Naive thymus-derived CD4-positive, alpha-beta T cell (primary cell): ENCODE results near the gene CCDC83. TPM values are rescaled to one million over a fixed set of nuclear protein-coding genes. Genes with fewer than 3 reads are reported as not detected.
"Not testable (repeated sequence)": the region's sequence is repeated elsewhere in the genome, so short reads cannot be mapped to it uniquely, and the experiment has no call there.

ENCODE experiments used
- ATAC-seq: fragments of 150-1000 bp; cut with Tn5 transposase; 2 replicates; pipeline ENCODE4 v1.10.0; 2021; ENCODE audit warnings: mild to moderate bottlenecking, moderate library complexity
- CTCF ChIA-PET: fragments of 350-600 bp; sonication (Branson Sonifier 250); formaldehyde crosslinking; loops from one replicate; lab custom pipeline; 2021; ENCODE audit warnings: antibody characterized with exemption; lab: Charles Lee
- POLR2A ChIA-PET: fragments of 350-600 bp; sonication (Branson Sonifier 250); formaldehyde crosslinking; loops from one replicate; lab custom pipeline; 2021; ENCODE audit warnings: antibody characterized with exemption, inconsistent platforms; lab: Charles Lee
- DNase-seq, 9 donors: peaks; one replicate each; pipeline versions ENCODE4 v3.0.0 to v3.0.0-alpha.2; 2020 to 2022; ENCODE audit warnings: mixed read lengths in 1 of 9
- H3K27ac ChIP-seq: one replicate; pipeline ENCODE4 v1.7.0; 2013; ENCODE audit warnings: mild to moderate bottlenecking, low read depth, low read length, moderate library complexity
- H3K27me3 ChIP-seq, 2 donors: one replicate each; pipeline ENCODE4 v1.7.0; 2013; ENCODE audit warnings: low read length in 2 of 2, mild to moderate bottlenecking in 2 of 2, moderate library complexity in 2 of 2; ENCODE audit not compliant: control insufficient read depth in 2 of 2, insufficient read depth in 2 of 2
- H3K36me3 ChIP-seq, 3 experiments: 1 replicate in 2 of 3; 2 replicates in 1 of 3; pipeline ENCODE4 v1.7.0; 2013; ENCODE audit warnings: low read length in 3 of 3, mild to moderate bottlenecking in 3 of 3, moderate library complexity in 1 of 3; ENCODE audit not compliant: insufficient read depth in 3 of 3, control insufficient read depth in 2 of 3
- H3K4me1 ChIP-seq, 2 donors: one replicate each; pipeline ENCODE4 v1.7.0; 2013; ENCODE audit warnings: low read length in 2 of 2, mild to moderate bottlenecking in 2 of 2, moderate library complexity in 1 of 2; ENCODE audit not compliant: control insufficient read depth in 2 of 2, insufficient read depth in 2 of 2
- H3K4me3 ChIP-seq: 2 replicates; pipeline ENCODE4 v1.7.0; 2013; ENCODE audit warnings: mild to moderate bottlenecking, low read length
- H3K9me3 ChIP-seq, 3 experiments: 1 replicate in 2 of 3; 2 replicates in 1 of 3; pipeline ENCODE4 v1.7.0; 2013; ENCODE audit warnings: low read length in 3 of 3; ENCODE audit not compliant: control insufficient read depth in 2 of 3
- H3K27ac Mint-ChIP-seq, 9 donors: one replicate each; pipeline ENCODE4 v1.8.0; 2020 to 2022; ENCODE audit warnings: mixed read lengths in 9 of 9, mild to moderate bottlenecking in 8 of 9, moderate library complexity in 5 of 9, inconsistent platforms in 2 of 9
- H3K27me3 Mint-ChIP-seq, 5 donors: one replicate each; pipeline ENCODE4 v1.8.0; 2021 to 2022; ENCODE audit warnings: mixed read lengths in 5 of 5, mild to moderate bottlenecking in 1 of 5
- H3K36me3 Mint-ChIP-seq, 5 donors: one replicate each; pipeline ENCODE4 v1.8.0; 2020 to 2022; ENCODE audit warnings: mixed read lengths in 5 of 5, mild to moderate bottlenecking in 3 of 5, inconsistent platforms in 1 of 5
- H3K4me1 Mint-ChIP-seq, 7 donors: one replicate each; pipeline ENCODE4 v1.8.0; 2020 to 2022; ENCODE audit warnings: mixed read lengths in 7 of 7, mild to moderate bottlenecking in 3 of 7, inconsistent platforms in 1 of 7
- H3K4me3 Mint-ChIP-seq, 10 donors: one replicate each; pipeline ENCODE4 v1.8.0; 2020 to 2022; ENCODE audit warnings: mild to moderate bottlenecking in 10 of 10, mixed read lengths in 10 of 10, moderate library complexity in 6 of 10, inconsistent platforms in 2 of 10
- H3K9me3 Mint-ChIP-seq, 11 donors: one replicate each; pipeline ENCODE4 v1.8.0; 2020 to 2022; ENCODE audit warnings: mixed read lengths in 11 of 11, mild to moderate bottlenecking in 4 of 11, inconsistent platforms in 1 of 11, moderate library complexity in 1 of 11
- intact Hi-C, 2 donors: fragments of 100-400 bp; cut with micrococcal nuclease; formaldehyde crosslinking; loops; one replicate each; pipeline ENCODE4 v1.15.1; 2023
- polyA plus RNA-seq, 2 donors: library from polyadenylated mRNA; unstranded; fragments of 300-500 nt; fragmentation: Illumina TruSeq; gene quantifications; one replicate each; pipeline ENCODE4 v1.2.3, GENCODE V29; 2021
- total RNA-seq, 6 experiments: library from RNA in 5 of 6; stranded (reverse) in 5 of 6; gene quantifications; 1 replicate in 5 of 6; 2 replicates in 1 of 6; pipeline ENCODE4 v1.2.3 and lab custom pipeline; 2021 to 2026

Gene CCDC83
- total and polyA plus RNA-seq, 7 experiments from 2014 or later, result not detected

DNA sequence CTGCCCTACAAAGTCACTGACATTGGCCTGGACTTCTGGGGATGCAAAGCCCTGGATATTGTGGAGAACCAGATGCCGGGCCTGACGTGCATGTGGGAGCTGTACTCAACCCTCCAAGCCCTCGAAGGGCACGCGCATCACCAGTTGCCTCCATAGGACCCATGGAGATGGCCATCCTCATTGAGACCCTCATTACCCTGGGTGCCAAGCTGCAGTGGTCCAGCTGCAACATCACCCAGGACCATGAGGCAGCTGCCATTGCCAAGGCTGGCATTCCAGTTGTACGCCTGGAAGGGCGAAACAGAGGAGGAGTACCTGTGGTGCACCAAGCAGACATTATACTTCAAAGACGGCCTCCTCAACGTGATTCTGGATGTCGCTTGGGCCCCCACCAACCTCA, 1.9 kb downstream of the CCDC83 start:
- Histone ChIP-seq H3K27ac (no peak overlapping the region), H3K9me3 (no peaks in the 10 kb centered on the region), H3K4me3 (no peak overlapping the region), H3K27me3 (no peaks in the 10 kb centered on the region), H3K36me3 (no peaks in the 10 kb centered on the region), H3K4me1 (peaks cover 6 to 9% of the 10 kb centered on the region in 2 donors)
- intact Hi-C loops, result loop anchor here in 1 of 2 donors (5.0 kb wide), 3 partner anchors 115 to 1010 kb away; no protein-coding TSS in a partner anchor
- no peak for ATAC-seq
- peaks cover 0 to 14% (median 12%) of the 10 kb centered on the region in 7 donors for H3K4me1 Mint-ChIP-seq
- H3K4me3 Mint-ChIP-seq, result no peak overlapping the region
- peaks cover 0 to 22% (median 0%) of the 10 kb centered on the region in 5 donors for H3K27me3 Mint-ChIP-seq
- H3K36me3 Mint-ChIP-seq, result peaks cover 0 to 9% (median 0%) of the 10 kb centered on the region in 5 donors
- CTCF ChIA-PET, result interaction anchor here (0.9 kb wide), 1 partner anchor 158 kb away, joined by 3 read pairs; no protein-coding TSS in a partner anchor
- H3K9me3 Mint-ChIP-seq, result peaks cover 0 to 4% (median 0%) of the 10 kb centered on the region in 11 donors
- no peak for DNase-seq
- no peak overlapping the region for H3K27ac Mint-ChIP-seq
- POLR2A ChIA-PET, result no interaction called here

- CTCF ChIA-PET, DNase-seq, H3K4me3 ChIP-seq, H3K36me3 ChIP-seq, H3K36me3 Mint-ChIP-seq, H3K27ac ChIP-seq, ATAC-seq, H3K27me3 ChIP-seq, H3K4me1 ChIP-seq, H3K27ac Mint-ChIP-seq, H3K4me1 Mint-ChIP-seq, H3K9me3 ChIP-seq, H3K9me3 Mint-ChIP-seq, POLR2A ChIA-PET, H3K4me3 Mint-ChIP-seq: not testable (repeated sequence)
- intact Hi-C loops, result loop anchor here in 1 of 2 donors (5.0 kb wide), 3 partner anchors 113 to 1008 kb away; no protein-coding TSS in a partner anchor
- H3K27me3 Mint-ChIP-seq, result peaks cover 0 to 37% (median 0%) of the 10 kb centered on the region in 5 donors
Measured at GRCh38 chr11:85859541-85859940, 4.4 kb downstream of the CCDC83 start.

DNA sequence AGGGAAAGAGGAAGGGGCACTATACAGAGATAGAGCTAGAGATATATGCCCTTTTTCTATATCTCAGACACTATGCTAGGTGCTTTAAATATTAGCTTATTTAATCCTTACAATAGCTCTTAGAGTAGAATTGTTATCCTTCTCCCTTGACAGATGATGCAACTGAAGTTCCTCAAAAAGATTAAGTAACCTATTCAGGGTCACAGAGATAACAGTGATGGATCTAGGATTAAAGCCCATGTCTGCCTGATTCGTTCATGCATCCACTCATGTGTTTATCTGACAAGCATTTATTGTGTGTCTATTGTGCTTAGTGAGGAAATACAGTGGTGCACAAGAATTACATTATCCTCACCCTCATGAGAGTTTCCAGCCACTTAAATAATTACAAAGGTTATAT, 8.7 kb downstream of the CCDC83 start:
- Histone ChIP-seq H3K27me3 (no peaks in the 10 kb centered on the region), H3K36me3 (no peaks in the 10 kb centered on the region), H3K9me3 (no peaks in the 10 kb centered on the region), H3K4me1 (no peaks in the 10 kb centered on the region), H3K4me3 (no peak overlapping the region), H3K27ac (no peak overlapping the region)
- intact Hi-C loops, result loop anchor here in 1 of 2 donors (2.0 kb wide), 1 partner anchor 269 kb away; no protein-coding TSS in a partner anchor
- no peak overlapping the region for H3K27ac Mint-ChIP-seq
- POLR2A ChIA-PET, result interaction anchor here (0.7 to 0.9 kb wide), 2 partner anchors 9 to 204 kb away, joined by 3 read pairs; partner anchors contain the start of gene CCDC83
- ATAC-seq (no peak), DNase-seq (no peak)
- H3K27me3 Mint-ChIP-seq, result peaks cover 0 to 41% (median 0%) of the 10 kb centered on the region in 5 donors
- H3K36me3 Mint-ChIP-seq, result no peaks in the 10 kb centered on the region
- H3K9me3 Mint-ChIP-seq, result no peaks in the 10 kb centered on the region
- no peaks in the 10 kb centered on the region for H3K4me1 Mint-ChIP-seq
- CTCF ChIA-PET, result interaction anchor here (1.1 kb wide), 1 partner anchor 169 kb away, joined by 3 read pairs; no protein-coding TSS in a partner anchor
- no peak overlapping the region for H3K4me3 Mint-ChIP-seq

- no peaks in the 10 kb centered on the region for H3K27me3 ChIP-seq
- Mint-ChIP-seq H3K27ac (no peak overlapping the region), H3K9me3 (no peaks in the 10 kb centered on the region), H3K36me3 (no peaks in the 10 kb centered on the region), H3K4me3 (no peak overlapping the region), H3K27me3 (peaks cover 0 to 25% (median 0%) of the 10 kb centered on the region in 5 donors), H3K4me1 (no peaks in the 10 kb centered on the region)
- no peak for DNase-seq
- H3K36me3 ChIP-seq, result no peaks in the 10 kb centered on the region
- POLR2A ChIA-PET, result no interaction called here
- CTCF ChIA-PET, result interaction anchor here (0.6 to 1.4 kb wide), 4 partner anchors 12 to 332 kb away, joined by 3 to 4 read pairs (median 4); no protein-coding TSS in a partner anchor
- H3K4me3 ChIP-seq, result no peak overlapping the region
- H3K4me1 ChIP-seq, result no peaks in the 10 kb centered on the region
- H3K9me3 ChIP-seq, result no peaks in the 10 kb centered on the region
- ATAC-seq, result no peak
- intact Hi-C loops, result no loop called here
- H3K27ac ChIP-seq, result no peak overlapping the region
Measured at GRCh38 chr11:85866137-85866827, 11.1 kb downstream of the CCDC83 start.

GRCh38 chr11:85867751-85868150, 12.6 kb downstream of the CCDC83 start:
- no peaks in the 10 kb centered on the region for H3K4me1 Mint-ChIP-seq
- Histone ChIP-seq H3K9me3 (no peaks in the 10 kb centered on the region), H3K36me3 (no peaks in the 10 kb centered on the region), H3K27ac (no peak overlapping the region), H3K4me3 (no peak overlapping the region), H3K27me3 (no peaks in the 10 kb centered on the region), H3K4me1 (no peaks in the 10 kb centered on the region)
- ATAC-seq (no peak), DNase-seq (no peak)
- H3K9me3 Mint-ChIP-seq, result no peaks in the 10 kb centered on the region
- peaks cover 0 to 13% (median 0%) of the 10 kb centered on the region in 5 donors for H3K27me3 Mint-ChIP-seq
- H3K36me3 Mint-ChIP-seq, result no peaks in the 10 kb centered on the region
- no peak overlapping the region for H3K4me3 Mint-ChIP-seq
- CTCF ChIA-PET, result no interaction called here
- POLR2A ChIA-PET, result no interaction called here
- no peak overlapping the region for H3K27ac Mint-ChIP-seq
- intact Hi-C loops, result no loop called here

DNA sequence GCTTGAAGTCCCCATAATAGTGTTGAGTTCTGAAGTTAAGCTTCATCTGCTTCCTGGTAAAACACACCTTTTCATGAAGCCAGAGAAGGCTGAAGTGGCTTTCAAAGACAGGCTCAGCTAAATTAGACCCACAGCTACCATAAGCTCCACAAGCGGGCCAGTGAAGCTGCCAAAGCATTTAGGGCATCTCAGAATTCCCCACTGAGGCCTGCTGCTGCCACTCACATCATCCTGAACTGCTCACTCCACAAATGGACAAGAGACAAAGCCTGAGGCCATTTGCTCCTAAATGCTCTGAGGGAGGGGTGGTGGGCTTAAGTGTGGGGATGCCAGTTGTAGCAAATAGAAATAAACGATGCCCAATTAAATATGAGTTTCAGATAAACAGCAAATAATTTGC, 14.6 kb downstream of the CCDC83 start:
- Mint-ChIP-seq H3K4me1 (no peaks in the 10 kb centered on the region), H3K27me3 (peaks cover 0 to 3% (median 0%) of the 10 kb centered on the region in 5 donors), H3K9me3 (no peaks in the 10 kb centered on the region), H3K27ac (no peak overlapping the region), H3K4me3 (no peak overlapping the region), H3K36me3 (no peaks in the 10 kb centered on the region)
- Histone ChIP-seq H3K4me3 (no peak overlapping the region), H3K27me3 (no peaks in the 10 kb centered on the region), H3K4me1 (no peaks in the 10 kb centered on the region), H3K27ac (no peak overlapping the region), H3K9me3 (no peaks in the 10 kb centered on the region), H3K36me3 (no peaks in the 10 kb centered on the region)
- intact Hi-C loops, result no loop called here
- ChIA-PET POLR2A (no interaction called here), CTCF (no interaction called here)
- ATAC-seq (no peak), DNase-seq (no peak)
